ENCODE measurements around the gene MMP1. TPM values are rescaled to one million over a fixed set of nuclear protein-coding genes. Genes with fewer than 3 reads are reported as not detected.

The MMP1 gene
- total RNA-seq, 1 experiment from 2014 or later, result 19.7 TPM

GRCh38 chr11:102806296-102806695, 8.3 kb upstream of the MMP1 start:
- no peak for DNase-seq (ENCODE audit: low spot score)

GRCh38 chr11:102802341-102802740, 4.4 kb upstream of the MMP1 start:
- peak; percentile 24 for DNase-seq (ENCODE audit: low spot score)

GRCh38 chr11:102800767-102801166, 2.8 kb upstream of the MMP1 start:
- no peak for DNase-seq (ENCODE audit: low spot score)

GRCh38 chr11:102799681-102800340, 1.9 kb upstream of the MMP1 start:
- no peak for DNase-seq (ENCODE audit: low spot score)

GRCh38 chr11:102794382-102794781, 3.6 kb downstream of the MMP1 start:
- peak; percentile 33 for DNase-seq (ENCODE audit: low spot score)

- no peak for DNase-seq (ENCODE audit: low spot score)
Measured at GRCh38 chr11:102793677-102794290, 4.2 kb downstream of the MMP1 start.

- no peak for DNase-seq (ENCODE audit: low spot score)
Measured at GRCh38 chr11:102792604-102793003, 5.4 kb downstream of the MMP1 start.

GRCh38 chr11:102791271-102792036, 6.5 kb downstream of the MMP1 start:
- peak; percentile 16 for DNase-seq (ENCODE audit: low spot score)

- DNase-seq (ENCODE audit: low spot score), result no peak
Measured at GRCh38 chr11:102788334-102788995, 9.5 kb downstream of the MMP1 start.

GRCh38 chr11:102784380-102784779, 13.6 kb downstream of the MMP1 start:
- DNase-seq (ENCODE audit: low spot score), result no peak

GRCh38 chr11:102783720-102784119, 14.2 kb downstream of the MMP1 start:
- DNase-seq (ENCODE audit: low spot score), result no peak

- DNase-seq (ENCODE audit: low spot score), result no peak
Measured at GRCh38 chr11:102783016-102783415, 14.9 kb downstream of the MMP1 start.

GRCh38 chr11:102781676-102782075, 16.3 kb downstream of the MMP1 start:
- no peak for DNase-seq (ENCODE audit: low spot score)

GRCh38 chr11:102780491-102780918, 17.5 kb downstream of the MMP1 start, which contains the start of gene MMP10:
TSS of gene MMP10 (minus strand) at chr11:102780628. CDS start at chr11:102780591, 37 bp downstream.
- DNase-seq (ENCODE audit: low spot score), result peak; percentile 63

- DNase-seq (ENCODE audit: low spot score), result no peak
Measured at GRCh38 chr11:102776454-102776853, 21.5 kb downstream of the MMP1 start.

- no peak for DNase-seq (ENCODE audit: low spot score)
Measured at GRCh38 chr11:102773386-102773785, 24.6 kb downstream of the MMP1 start.

GRCh38 chr11:102771351-102771750, 26.6 kb downstream of the MMP1 start:
- no peak for DNase-seq (ENCODE audit: low spot score)

- no peak for DNase-seq (ENCODE audit: low spot score)
Measured at GRCh38 chr11:102770191-102770590, 27.8 kb downstream of the MMP1 start.

- no peak for DNase-seq (ENCODE audit: low spot score)
Measured at GRCh38 chr11:102767800-102768199, 30.2 kb downstream of the MMP1 start.

GRCh38 chr11:102763440-102763839, 34.5 kb downstream of the MMP1 start:
- peak; percentile 29 for DNase-seq (ENCODE audit: low spot score)

GRCh38 chr11:102762361-102762767, 35.6 kb downstream of the MMP1 start:
- peak; percentile 67 for DNase-seq (ENCODE audit: low spot score)

GRCh38 chr11:102761646-102762238, 36.2 kb downstream of the MMP1 start:
- DNase-seq (ENCODE audit: low spot score), result peak; percentile 63
